GM10266 (cell line): ENCODE measurements around the gene GULP1.

Experiments used
- DNase-seq: peaks from one replicate; pipeline ENCODE4 v3.0.0; 2012; ENCODE audit errors: extremely low spot score
- TF ChIP-seq, protein P1 (sequence below): IDR thresholded peaks from 2 replicates; pipeline ENCODE4 v1.5.1; 2012; ENCODE audit warnings: mild to moderate bottlenecking, low read depth; ENCODE audit not compliant: control insufficient read depth, insufficient read depth; ENCODE audit errors: missing control alignments

The GULP1 gene

GRCh38 chr2:188623995-188624643, 332.4 kb downstream of the GULP1 start:
- TF ChIP-seq, protein P1, sequence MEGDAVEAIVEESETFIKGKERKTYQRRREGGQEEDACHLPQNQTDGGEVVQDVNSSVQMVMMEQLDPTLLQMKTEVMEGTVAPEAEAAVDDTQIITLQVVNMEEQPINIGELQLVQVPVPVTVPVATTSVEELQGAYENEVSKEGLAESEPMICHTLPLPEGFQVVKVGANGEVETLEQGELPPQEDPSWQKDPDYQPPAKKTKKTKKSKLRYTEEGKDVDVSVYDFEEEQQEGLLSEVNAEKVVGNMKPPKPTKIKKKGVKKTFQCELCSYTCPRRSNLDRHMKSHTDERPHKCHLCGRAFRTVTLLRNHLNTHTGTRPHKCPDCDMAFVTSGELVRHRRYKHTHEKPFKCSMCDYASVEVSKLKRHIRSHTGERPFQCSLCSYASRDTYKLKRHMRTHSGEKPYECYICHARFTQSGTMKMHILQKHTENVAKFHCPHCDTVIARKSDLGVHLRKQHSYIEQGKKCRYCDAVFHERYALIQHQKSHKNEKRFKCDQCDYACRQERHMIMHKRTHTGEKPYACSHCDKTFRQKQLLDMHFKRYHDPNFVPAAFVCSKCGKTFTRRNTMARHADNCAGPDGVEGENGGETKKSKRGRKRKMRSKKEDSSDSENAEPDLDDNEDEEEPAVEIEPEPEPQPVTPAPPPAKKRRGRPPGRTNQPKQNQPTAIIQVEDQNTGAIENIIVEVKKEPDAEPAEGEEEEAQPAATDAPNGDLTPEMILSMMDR: no peak
- no peak for DNase-seq

DNA sequence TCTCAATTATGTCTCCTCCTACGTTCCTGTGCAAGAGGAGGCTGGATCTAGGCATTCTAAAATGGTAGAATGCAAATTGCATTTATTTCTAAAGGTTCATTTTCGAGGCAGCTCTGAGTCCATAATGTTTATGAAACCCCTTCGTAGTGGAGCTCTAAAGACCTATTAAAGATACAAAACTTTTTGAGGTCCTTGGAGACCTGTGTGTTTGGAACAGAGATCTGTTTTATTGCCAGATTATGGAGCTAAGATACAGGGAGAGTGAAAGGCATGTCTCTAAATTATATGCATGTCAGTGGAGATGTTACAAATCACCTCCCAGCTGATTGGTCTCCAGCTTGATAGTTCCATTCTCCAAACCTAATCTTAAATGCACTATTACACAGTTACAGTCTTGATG, 335.8 kb downstream of the GULP1 start:
- TF ChIP-seq, protein P1: no peak
- no peak for DNase-seq

GRCh38 chr2:188628989-188629752, 337.5 kb downstream of the GULP1 start:
- no peak for DNase-seq
- TF ChIP-seq, protein P1: no peak

DNA sequence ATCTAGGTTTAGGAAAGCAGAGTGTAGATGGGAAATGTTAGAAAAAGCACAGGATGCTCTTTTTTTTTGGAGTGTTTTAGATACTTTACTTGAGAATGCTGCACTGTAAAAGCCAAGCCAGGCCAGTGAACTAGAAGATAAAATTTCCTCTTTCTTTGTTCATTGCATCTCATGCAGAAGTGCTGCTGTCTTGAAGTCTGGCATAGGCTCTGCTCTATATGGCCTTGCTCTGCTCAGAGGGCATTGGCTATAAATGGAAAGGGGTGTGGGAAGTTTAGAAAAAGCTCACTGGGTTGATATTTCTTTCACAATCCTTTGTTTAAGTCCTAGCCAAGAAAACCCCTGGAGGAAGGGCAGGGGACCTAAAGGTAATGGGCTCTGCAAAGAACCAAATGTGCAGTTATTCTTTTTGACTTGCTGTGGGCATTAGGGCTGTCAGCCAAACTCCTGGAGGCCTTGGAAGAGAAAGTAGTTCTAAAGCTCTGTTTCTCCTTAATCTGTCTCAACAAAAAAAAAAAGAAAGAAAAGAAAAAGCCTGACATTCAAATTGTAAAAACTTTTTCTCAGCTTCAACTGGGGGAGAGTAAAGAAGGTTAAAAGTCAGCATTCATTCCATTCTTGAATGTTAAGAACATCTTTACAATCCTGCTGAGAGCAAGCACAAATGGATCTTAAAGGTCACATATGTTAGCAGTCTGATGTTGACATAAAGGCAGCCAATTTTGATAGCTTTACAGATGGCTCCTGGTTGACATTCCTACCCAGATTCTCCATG, 338.3 kb downstream of the GULP1 start:
- TF ChIP-seq, protein P1: no peak
- no peak for DNase-seq

- TF ChIP-seq, protein P1: no peak
- no peak for DNase-seq
Observed at GRCh38 chr2:188631037-188631809, 339.5 kb downstream of the GULP1 start.

GRCh38 chr2:188634656-188635055, 343.0 kb downstream of the GULP1 start:
- TF ChIP-seq, protein P1: no peak

More at GRCh38 chr2:188634656-188635055, 343.0 kb downstream of the GULP1 start:
- no peak for DNase-seq
